Peyer's patch (tissue), 4 donors: ENCODE data around the gene ATG2A.

Source experiments
- CTCF ChIP-seq, 6 experiments: fragments of 450-650 bp in 4 of 6; fragments of 200-600 bp in 2 of 6; sonication (generic) in 1 of 6; IDR thresholded peaks; one replicate each; pipeline ENCODE4 v1.5.1; 2017 to 2019; ENCODE audit warnings: antibody characterized with exemption in 6 of 6, mild to moderate bottlenecking in 3 of 6, moderate library complexity in 1 of 6
- POLR2A ChIP-seq, 2 donors: fragments of 450-650 bp; IDR thresholded peaks; one replicate each; pipeline ENCODE4 v1.5.1; 2017; ENCODE audit warnings: antibody characterized with exemption in 2 of 2, mild to moderate bottlenecking in 2 of 2, moderate library complexity in 2 of 2

DNA sequence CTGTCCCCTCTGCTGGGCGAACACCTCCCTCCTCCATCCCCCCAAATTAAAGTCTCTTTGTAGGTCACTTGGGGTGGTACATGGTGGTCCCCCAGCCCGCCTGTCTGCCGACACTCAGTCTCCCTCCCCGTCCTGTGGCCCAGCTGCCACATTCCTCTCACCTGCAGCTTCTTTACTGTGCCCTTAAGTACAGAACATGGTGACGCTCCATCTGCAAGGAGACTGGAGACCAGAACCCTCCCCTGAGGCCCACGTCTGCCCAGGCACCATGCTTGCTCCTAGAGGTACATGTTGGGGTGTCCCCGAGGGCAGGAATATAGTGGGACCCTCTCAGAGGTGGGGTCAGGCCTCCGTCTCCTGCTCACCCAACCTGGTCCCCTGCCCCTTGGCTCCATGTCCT, 33.0 kb downstream of the ATG2A start:
- TF ChIP-seq CTCF (IDR thresholded peaks at IDR 0.05) (no peak), POLR2A (IDR thresholded peaks at IDR 0.05) (no peak)
